Ishikawa (cell line): Measurements from ENCODE around the gene DTYMK.

ENCODE experiments used
- CEBPB ChIP-seq: IDR thresholded peaks from 2 replicates; pipeline ENCODE4 v1.6.1; 2012
- CREB1 ChIP-seq: IDR thresholded peaks from 2 replicates; pipeline ENCODE4 v1.6.1; 2012; ENCODE audit warnings: low read depth
- EGR1 ChIP-seq: IDR thresholded peaks from 2 replicates; pipeline ENCODE4 v1.6.1; 2012
- EP300 ChIP-seq: IDR thresholded peaks from 2 replicates; pipeline ENCODE4 v1.6.1; 2012; ENCODE audit warnings: borderline replicate concordance
- FOXM1 ChIP-seq: IDR thresholded peaks from 2 replicates; pipeline ENCODE4 v1.6.1; 2012; ENCODE audit warnings: low read depth, borderline replicate concordance
- MAX ChIP-seq: IDR thresholded peaks from 2 replicates; pipeline ENCODE4 v1.6.1; 2012
- NFIC ChIP-seq: IDR thresholded peaks from 2 replicates; pipeline ENCODE4 v1.6.1; 2012
- RAD21 ChIP-seq: IDR thresholded peaks from 2 replicates; pipeline ENCODE4 v1.6.1; 2012; ENCODE audit warnings: low read depth
- TAF1 ChIP-seq: IDR thresholded peaks from 2 replicates; pipeline ENCODE4 v1.6.1; 2012; ENCODE audit warnings: low read depth, mild to moderate bottlenecking
- TCF12 ChIP-seq: IDR thresholded peaks from 2 replicates; pipeline ENCODE4 v1.6.1; 2012; ENCODE audit warnings: low read depth
- TEAD4 ChIP-seq: IDR thresholded peaks from 2 replicates; pipeline ENCODE4 v1.6.1; 2012
- USF1 ChIP-seq: IDR thresholded peaks from 2 replicates; pipeline ENCODE4 v1.6.1; 2012
- YY1 ChIP-seq: IDR thresholded peaks from 2 replicates; pipeline ENCODE4 v1.6.1; 2012; ENCODE audit warnings: low read depth
- ZBTB7A ChIP-seq: IDR thresholded peaks from 2 replicates; pipeline ENCODE4 v1.6.1; 2012; ENCODE audit warnings: low read depth
- TF ChIP-seq, protein P1 (sequence below): IDR thresholded peaks from 2 replicates; pipeline ENCODE4 v1.6.1; 2012; ENCODE audit warnings: low read depth, mild to moderate bottlenecking

Gene DTYMK

DNA sequence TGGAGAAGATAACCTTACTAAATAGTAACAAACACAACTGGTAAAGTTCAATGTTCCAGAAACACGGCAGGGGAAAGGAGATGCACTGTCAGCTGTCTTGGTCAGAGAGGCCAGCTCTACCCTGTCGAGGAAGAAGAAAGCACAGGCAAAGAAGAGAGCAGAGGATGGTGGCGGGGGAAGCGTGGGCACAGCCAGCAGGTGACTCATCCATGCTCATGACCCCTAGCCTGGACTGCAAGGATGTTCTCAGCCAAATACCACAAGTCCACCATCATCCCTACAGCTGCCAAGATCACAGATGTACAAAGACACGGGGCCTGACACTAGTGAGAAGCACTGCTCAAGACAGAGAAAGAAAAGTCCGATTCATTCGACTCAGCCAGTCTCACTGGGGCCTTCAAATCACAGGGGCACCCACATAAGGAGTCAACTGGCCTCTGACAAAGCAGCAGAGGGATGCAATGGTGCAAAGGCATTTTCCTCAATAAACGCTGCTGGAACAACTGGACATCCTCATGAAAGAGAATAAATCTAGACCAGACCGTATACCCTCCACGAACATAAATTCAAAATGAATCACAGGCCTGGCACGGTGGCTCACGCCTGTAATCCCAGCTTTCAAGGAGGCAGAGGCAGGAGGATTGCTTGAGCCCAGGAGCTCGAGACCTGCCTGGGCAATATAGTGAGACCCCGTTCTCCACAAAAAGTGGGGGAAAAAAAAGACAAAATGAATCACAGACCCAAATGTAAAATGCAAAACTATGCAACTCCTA, 5.6 kb downstream of the DTYMK start:
- no peak for TF ChIP-seq TEAD4
- TF ChIP-seq EGR1 = no peak
- no peak for TF ChIP-seq TCF12
- no peak for TF ChIP-seq CEBPB
- TF ChIP-seq CREB1 = no peak
- no peak for TF ChIP-seq USF1
- no peak for TF ChIP-seq YY1
- no peak for TF ChIP-seq MAX
- no peak for TF ChIP-seq TAF1
- no peak for TF ChIP-seq NFIC
- no peak for TF ChIP-seq ZBTB7A
- TF ChIP-seq EP300 = no peak
- no peak for TF ChIP-seq RAD21
- TF ChIP-seq, protein P1, sequence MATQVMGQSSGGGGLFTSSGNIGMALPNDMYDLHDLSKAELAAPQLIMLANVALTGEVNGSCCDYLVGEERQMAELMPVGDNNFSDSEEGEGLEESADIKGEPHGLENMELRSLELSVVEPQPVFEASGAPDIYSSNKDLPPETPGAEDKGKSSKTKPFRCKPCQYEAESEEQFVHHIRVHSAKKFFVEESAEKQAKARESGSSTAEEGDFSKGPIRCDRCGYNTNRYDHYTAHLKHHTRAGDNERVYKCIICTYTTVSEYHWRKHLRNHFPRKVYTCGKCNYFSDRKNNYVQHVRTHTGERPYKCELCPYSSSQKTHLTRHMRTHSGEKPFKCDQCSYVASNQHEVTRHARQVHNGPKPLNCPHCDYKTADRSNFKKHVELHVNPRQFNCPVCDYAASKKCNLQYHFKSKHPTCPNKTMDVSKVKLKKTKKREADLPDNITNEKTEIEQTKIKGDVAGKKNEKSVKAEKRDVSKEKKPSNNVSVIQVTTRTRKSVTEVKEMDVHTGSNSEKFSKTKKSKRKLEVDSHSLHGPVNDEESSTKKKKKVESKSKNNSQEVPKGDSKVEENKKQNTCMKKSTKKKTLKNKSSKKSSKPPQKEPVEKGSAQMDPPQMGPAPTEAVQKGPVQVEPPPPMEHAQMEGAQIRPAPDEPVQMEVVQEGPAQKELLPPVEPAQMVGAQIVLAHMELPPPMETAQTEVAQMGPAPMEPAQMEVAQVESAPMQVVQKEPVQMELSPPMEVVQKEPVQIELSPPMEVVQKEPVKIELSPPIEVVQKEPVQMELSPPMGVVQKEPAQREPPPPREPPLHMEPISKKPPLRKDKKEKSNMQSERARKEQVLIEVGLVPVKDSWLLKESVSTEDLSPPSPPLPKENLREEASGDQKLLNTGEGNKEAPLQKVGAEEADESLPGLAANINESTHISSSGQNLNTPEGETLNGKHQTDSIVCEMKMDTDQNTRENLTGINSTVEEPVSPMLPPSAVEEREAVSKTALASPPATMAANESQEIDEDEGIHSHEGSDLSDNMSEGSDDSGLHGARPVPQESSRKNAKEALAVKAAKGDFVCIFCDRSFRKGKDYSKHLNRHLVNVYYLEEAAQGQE = no peak
- no peak for TF ChIP-seq FOXM1

- TF ChIP-seq USF1 = no peak
- no peak for TF ChIP-seq NFIC
- TF ChIP-seq ZBTB7A = no peak
- no peak for TF ChIP-seq TAF1
- TF ChIP-seq YY1 = no peak
- TF ChIP-seq TCF12 = no peak
- TF ChIP-seq RAD21 = no peak
- no peak for TF ChIP-seq CREB1
- no peak for TF ChIP-seq EP300
- no peak for TF ChIP-seq FOXM1
- no peak for TF ChIP-seq EGR1
- TF ChIP-seq CEBPB = no peak
- no peak for TF ChIP-seq TEAD4
- TF ChIP-seq, protein P1 = no peak
- no peak for TF ChIP-seq MAX
Observed at GRCh38 chr2:241680044-241680443, 6.6 kb downstream of the DTYMK start.

GRCh38 chr2:241678784-241679540, 7.7 kb downstream of the DTYMK start:
- no peak for TF ChIP-seq MAX
- TF ChIP-seq NFIC = no peak
- TF ChIP-seq RAD21 = no peak
- no peak for TF ChIP-seq ZBTB7A
- TF ChIP-seq YY1 = no peak
- no peak for TF ChIP-seq TCF12
- TF ChIP-seq FOXM1 = no peak
- TF ChIP-seq TEAD4 = no peak
- TF ChIP-seq EP300 = no peak
- TF ChIP-seq, protein P1 = no peak
- no peak for TF ChIP-seq CREB1
- TF ChIP-seq EGR1 = no peak
- TF ChIP-seq USF1 = no peak
- no peak for TF ChIP-seq TAF1
